ENCODE data around the gene SLC14A1. TPM values are rescaled to one million over a fixed set of nuclear protein-coding genes. Genes with fewer than 3 reads are reported as not detected.

Gene SLC14A1
- polyA plus RNA-seq, 1 donor from 2014 or later, result not detected

DNA sequence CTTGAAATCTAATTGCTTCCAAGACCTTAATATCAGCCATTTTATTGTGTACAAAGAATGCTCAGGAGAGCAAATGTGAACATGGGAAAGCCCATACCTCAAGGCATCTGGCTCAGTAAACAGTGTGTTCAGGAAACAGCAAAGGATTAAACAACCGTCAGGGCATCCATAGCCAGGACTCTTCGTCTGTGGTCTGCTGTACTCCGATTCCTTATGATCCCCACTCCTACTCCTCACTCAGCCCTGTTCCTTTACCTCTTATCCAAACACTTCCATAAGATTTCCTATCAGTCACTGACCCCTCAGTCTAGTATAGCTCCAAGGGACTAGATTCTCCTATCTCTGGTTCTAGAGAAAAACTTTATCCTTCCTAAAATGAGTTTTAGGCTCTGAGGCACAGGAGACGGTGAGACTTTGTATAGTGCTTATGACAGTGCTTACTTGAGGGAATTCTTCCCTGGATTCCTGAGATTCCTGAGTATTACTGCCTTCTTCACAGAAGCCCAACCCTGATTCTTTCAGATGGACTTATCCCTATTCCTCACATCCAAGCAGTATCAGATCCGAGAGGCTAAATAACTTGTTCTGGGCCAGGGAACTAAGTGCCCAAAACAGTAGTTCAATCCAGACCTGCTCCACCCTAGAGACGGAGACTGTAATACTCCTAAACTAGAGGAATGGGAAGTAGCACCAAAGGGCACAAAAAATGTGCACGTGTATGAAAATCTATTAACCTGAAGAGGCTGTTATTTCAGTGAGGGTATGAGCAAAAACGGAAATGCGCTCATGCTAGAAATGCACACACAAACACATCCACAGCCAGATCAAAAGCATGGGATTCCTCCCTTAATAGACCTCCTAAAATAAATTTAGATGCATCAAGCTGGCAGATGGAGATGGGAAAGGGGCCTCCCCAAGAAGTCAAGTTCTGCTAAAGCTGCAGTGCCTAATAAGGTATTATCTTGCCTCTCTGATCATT is 59.4 kb downstream of the SLC14A1 start:
- Histone ChIP-seq H2AFZ (ENCODE audit: low read depth, low read length) (no peak overlapping the region), H3K9me3 (ENCODE audit: low read length) (no peaks in the 10 kb centered on the region), H3F3A (ENCODE audit: insufficient read depth, low read length, poor library complexity, severe bottlenecking) (no peaks in the 10 kb centered on the region), H3K79me2 (replicated peaks; ENCODE audit: insufficient read depth, low read length) (no peaks in the 10 kb centered on the region), H3K27ac (ENCODE audit: low read length) (no peak overlapping the region), H3K27me3 (ENCODE audit: insufficient read depth, low read depth, low read length) (no peaks in the 10 kb centered on the region), H3K9ac (ENCODE audit: low read length) (no peak overlapping the region), H3K4me3 (ENCODE audit: low read length) (no peak overlapping the region), H3K4me2 (ENCODE audit: low read length) (no peak overlapping the region), H3K9me2 (ENCODE audit: insufficient read depth, low read length) (no peaks in the 10 kb centered on the region), H3K36me3 (ENCODE audit: insufficient read depth, low read length) (no peaks in the 10 kb centered on the region), H4K20me1 (ENCODE audit: insufficient read depth) (no peaks in the 10 kb centered on the region)
- no peak for TF ChIP-seq EP300 (conservative IDR thresholded peaks at IDR 0.05; ENCODE audit: poor library complexity, severe bottlenecking)
- no peak for TF ChIP-seq TAF1 (IDR thresholded peaks at IDR 0.05; ENCODE audit: low read depth)
- no peak for TF ChIP-seq POLR2AphosphoS5 (IDR thresholded peaks at IDR 0.05)
- TF ChIP-seq MXI1 (conservative IDR thresholded peaks at IDR 0.05; ENCODE audit: poor library complexity, severe bottlenecking), result no peak
- TF ChIP-seq, protein P1, sequence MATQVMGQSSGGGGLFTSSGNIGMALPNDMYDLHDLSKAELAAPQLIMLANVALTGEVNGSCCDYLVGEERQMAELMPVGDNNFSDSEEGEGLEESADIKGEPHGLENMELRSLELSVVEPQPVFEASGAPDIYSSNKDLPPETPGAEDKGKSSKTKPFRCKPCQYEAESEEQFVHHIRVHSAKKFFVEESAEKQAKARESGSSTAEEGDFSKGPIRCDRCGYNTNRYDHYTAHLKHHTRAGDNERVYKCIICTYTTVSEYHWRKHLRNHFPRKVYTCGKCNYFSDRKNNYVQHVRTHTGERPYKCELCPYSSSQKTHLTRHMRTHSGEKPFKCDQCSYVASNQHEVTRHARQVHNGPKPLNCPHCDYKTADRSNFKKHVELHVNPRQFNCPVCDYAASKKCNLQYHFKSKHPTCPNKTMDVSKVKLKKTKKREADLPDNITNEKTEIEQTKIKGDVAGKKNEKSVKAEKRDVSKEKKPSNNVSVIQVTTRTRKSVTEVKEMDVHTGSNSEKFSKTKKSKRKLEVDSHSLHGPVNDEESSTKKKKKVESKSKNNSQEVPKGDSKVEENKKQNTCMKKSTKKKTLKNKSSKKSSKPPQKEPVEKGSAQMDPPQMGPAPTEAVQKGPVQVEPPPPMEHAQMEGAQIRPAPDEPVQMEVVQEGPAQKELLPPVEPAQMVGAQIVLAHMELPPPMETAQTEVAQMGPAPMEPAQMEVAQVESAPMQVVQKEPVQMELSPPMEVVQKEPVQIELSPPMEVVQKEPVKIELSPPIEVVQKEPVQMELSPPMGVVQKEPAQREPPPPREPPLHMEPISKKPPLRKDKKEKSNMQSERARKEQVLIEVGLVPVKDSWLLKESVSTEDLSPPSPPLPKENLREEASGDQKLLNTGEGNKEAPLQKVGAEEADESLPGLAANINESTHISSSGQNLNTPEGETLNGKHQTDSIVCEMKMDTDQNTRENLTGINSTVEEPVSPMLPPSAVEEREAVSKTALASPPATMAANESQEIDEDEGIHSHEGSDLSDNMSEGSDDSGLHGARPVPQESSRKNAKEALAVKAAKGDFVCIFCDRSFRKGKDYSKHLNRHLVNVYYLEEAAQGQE (IDR thresholded peaks at IDR 0.05; ENCODE audit: borderline replicate concordance), result no peak
- TF ChIP-seq EZH2 (IDR thresholded peaks at IDR 0.05; ENCODE audit: borderline replicate concordance, insufficient read depth, low read length, poor library complexity, severe bottlenecking), result no peak
- no peak for TF ChIP-seq RAD21 (conservative IDR thresholded peaks at IDR 0.05)
- TF ChIP-seq SMC3 (conservative IDR thresholded peaks at IDR 0.05; ENCODE audit: poor library complexity), result no peak
- TF ChIP-seq, protein P2, sequence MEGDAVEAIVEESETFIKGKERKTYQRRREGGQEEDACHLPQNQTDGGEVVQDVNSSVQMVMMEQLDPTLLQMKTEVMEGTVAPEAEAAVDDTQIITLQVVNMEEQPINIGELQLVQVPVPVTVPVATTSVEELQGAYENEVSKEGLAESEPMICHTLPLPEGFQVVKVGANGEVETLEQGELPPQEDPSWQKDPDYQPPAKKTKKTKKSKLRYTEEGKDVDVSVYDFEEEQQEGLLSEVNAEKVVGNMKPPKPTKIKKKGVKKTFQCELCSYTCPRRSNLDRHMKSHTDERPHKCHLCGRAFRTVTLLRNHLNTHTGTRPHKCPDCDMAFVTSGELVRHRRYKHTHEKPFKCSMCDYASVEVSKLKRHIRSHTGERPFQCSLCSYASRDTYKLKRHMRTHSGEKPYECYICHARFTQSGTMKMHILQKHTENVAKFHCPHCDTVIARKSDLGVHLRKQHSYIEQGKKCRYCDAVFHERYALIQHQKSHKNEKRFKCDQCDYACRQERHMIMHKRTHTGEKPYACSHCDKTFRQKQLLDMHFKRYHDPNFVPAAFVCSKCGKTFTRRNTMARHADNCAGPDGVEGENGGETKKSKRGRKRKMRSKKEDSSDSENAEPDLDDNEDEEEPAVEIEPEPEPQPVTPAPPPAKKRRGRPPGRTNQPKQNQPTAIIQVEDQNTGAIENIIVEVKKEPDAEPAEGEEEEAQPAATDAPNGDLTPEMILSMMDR (IDR thresholded peaks at IDR 0.05; ENCODE audit: poor library complexity, severe bottlenecking), result no peak

GRCh38 chr18:45785134-45785533 is 61.2 kb downstream of the SLC14A1 start:
- H3K4me2 ChIP-seq (ENCODE audit: low read length), result no peak overlapping the region
- H3K27ac ChIP-seq (ENCODE audit: low read length), result no peak overlapping the region
- no peak overlapping the region for H3K4me3 ChIP-seq (ENCODE audit: low read length)
- TF ChIP-seq TAF1 (IDR thresholded peaks at IDR 0.05; ENCODE audit: low read depth) (no peak), RAD21 (conservative IDR thresholded peaks at IDR 0.05) (no peak), MXI1 (conservative IDR thresholded peaks at IDR 0.05; ENCODE audit: poor library complexity, severe bottlenecking) (no peak), EZH2 (IDR thresholded peaks at IDR 0.05; ENCODE audit: borderline replicate concordance, insufficient read depth, low read length, poor library complexity, severe bottlenecking) (no peak)
- no peaks in the 10 kb centered on the region for H3F3A ChIP-seq (ENCODE audit: insufficient read depth, low read length, poor library complexity, severe bottlenecking)
- no peak overlapping the region for H3K9ac ChIP-seq (ENCODE audit: low read length)
- H2AFZ ChIP-seq (ENCODE audit: low read depth, low read length), result no peak overlapping the region
- no peaks in the 10 kb centered on the region for H4K20me1 ChIP-seq (ENCODE audit: insufficient read depth)
- H3K9me3 ChIP-seq (ENCODE audit: low read length), result no peaks in the 10 kb centered on the region
- H3K9me2 ChIP-seq (ENCODE audit: insufficient read depth, low read length), result no peaks in the 10 kb centered on the region
- H3K36me3 ChIP-seq (ENCODE audit: insufficient read depth, low read length), result no peaks in the 10 kb centered on the region
- no peaks in the 10 kb centered on the region for H3K27me3 ChIP-seq (ENCODE audit: insufficient read depth, low read depth, low read length)
- no peaks in the 10 kb centered on the region for H3K79me2 ChIP-seq (replicated peaks; ENCODE audit: insufficient read depth, low read length)

All from neural cell (in vitro differentiated cells).